H1 (cell line): ENCODE results near the gene MYH10. TPM values are rescaled to one million over a fixed set of nuclear protein-coding genes. Genes with fewer than 3 reads are reported as not detected.

ENCODE experiments used
- CTBP2 ChIP-seq: IDR thresholded peaks from 2 replicates; pipeline ENCODE4 v1.7.0; 2011; ENCODE audit warnings: borderline replicate concordance, mild to moderate bottlenecking, moderate library complexity, mixed read lengths, low read length; ENCODE audit not compliant: insufficient read depth, insufficient read length
- FOSL1 ChIP-seq: IDR thresholded peaks from 2 replicates; pipeline ENCODE4 v1.6.1; 2011; ENCODE audit warnings: mild to moderate bottlenecking, low read depth, low read length, moderate library complexity; ENCODE audit not compliant: insufficient read depth
- RFX5 ChIP-seq: IDR thresholded peaks from 2 replicates; pipeline ENCODE4 v1.6.1; 2011; ENCODE audit warnings: low read depth, low read length, improper control_type of control experiment, borderline replicate concordance
- SUZ12 ChIP-seq: fragments of 200-600 bp; sonication (generic); IDR thresholded peaks from 2 replicates; pipeline ENCODE4 v1.6.1; 2012; ENCODE audit warnings: mild to moderate bottlenecking, inconsistent platforms, low read length, moderate library complexity, mixed read lengths
- polyA plus RNA-seq, 7 experiments: library from polyadenylated mRNA; depleted of rRNA in 3 of 7; stranded (reverse) in 5 of 7; unstranded in 2 of 7; fragments of >200 nt in 5 of 7; fragments of 200-250 nt in 2 of 7; gene quantifications; 1 replicate in 5 of 7; 2 replicates in 1 of 7; 4 replicates in 1 of 7; pipeline versions ENCODE4 v1.2.1 to v1.2.3, GENCODE V29; 2011 to 2013; ENCODE audit warnings: missing spikeins in 2 of 7, mixed read lengths in 2 of 7
- total RNA-seq: library from RNA; stranded (reverse); fragmentation: NEBNext Ultra II Directional; extraction: Animal tissue kit (Norgen Biotek cat#: 25700); gene quantifications from 2 replicates; pipeline ENCODE4 v1.2.1, GENCODE V29; 2021
- TF ChIP-seq, protein P1 (sequence below): fragments of 300-600 bp; sonication (generic); IDR thresholded peaks from 2 replicates; pipeline ENCODE4 v1.7.1; 2012; ENCODE audit warnings: low read length, moderate library complexity, mild to moderate bottlenecking, inconsistent platforms; ENCODE audit not compliant: insufficient replicate concordance

The MYH10 gene
- total and polyA plus RNA-seq, 2 of the 8 experiments (the other 6 are each of a cell fraction or from before 2014, with no cell fraction given), result 64.1 to 289 TPM

GRCh38 chr17:8542599-8543502, 87.7 kb downstream of the MYH10 start (continued):
- TF ChIP-seq, protein P1, sequence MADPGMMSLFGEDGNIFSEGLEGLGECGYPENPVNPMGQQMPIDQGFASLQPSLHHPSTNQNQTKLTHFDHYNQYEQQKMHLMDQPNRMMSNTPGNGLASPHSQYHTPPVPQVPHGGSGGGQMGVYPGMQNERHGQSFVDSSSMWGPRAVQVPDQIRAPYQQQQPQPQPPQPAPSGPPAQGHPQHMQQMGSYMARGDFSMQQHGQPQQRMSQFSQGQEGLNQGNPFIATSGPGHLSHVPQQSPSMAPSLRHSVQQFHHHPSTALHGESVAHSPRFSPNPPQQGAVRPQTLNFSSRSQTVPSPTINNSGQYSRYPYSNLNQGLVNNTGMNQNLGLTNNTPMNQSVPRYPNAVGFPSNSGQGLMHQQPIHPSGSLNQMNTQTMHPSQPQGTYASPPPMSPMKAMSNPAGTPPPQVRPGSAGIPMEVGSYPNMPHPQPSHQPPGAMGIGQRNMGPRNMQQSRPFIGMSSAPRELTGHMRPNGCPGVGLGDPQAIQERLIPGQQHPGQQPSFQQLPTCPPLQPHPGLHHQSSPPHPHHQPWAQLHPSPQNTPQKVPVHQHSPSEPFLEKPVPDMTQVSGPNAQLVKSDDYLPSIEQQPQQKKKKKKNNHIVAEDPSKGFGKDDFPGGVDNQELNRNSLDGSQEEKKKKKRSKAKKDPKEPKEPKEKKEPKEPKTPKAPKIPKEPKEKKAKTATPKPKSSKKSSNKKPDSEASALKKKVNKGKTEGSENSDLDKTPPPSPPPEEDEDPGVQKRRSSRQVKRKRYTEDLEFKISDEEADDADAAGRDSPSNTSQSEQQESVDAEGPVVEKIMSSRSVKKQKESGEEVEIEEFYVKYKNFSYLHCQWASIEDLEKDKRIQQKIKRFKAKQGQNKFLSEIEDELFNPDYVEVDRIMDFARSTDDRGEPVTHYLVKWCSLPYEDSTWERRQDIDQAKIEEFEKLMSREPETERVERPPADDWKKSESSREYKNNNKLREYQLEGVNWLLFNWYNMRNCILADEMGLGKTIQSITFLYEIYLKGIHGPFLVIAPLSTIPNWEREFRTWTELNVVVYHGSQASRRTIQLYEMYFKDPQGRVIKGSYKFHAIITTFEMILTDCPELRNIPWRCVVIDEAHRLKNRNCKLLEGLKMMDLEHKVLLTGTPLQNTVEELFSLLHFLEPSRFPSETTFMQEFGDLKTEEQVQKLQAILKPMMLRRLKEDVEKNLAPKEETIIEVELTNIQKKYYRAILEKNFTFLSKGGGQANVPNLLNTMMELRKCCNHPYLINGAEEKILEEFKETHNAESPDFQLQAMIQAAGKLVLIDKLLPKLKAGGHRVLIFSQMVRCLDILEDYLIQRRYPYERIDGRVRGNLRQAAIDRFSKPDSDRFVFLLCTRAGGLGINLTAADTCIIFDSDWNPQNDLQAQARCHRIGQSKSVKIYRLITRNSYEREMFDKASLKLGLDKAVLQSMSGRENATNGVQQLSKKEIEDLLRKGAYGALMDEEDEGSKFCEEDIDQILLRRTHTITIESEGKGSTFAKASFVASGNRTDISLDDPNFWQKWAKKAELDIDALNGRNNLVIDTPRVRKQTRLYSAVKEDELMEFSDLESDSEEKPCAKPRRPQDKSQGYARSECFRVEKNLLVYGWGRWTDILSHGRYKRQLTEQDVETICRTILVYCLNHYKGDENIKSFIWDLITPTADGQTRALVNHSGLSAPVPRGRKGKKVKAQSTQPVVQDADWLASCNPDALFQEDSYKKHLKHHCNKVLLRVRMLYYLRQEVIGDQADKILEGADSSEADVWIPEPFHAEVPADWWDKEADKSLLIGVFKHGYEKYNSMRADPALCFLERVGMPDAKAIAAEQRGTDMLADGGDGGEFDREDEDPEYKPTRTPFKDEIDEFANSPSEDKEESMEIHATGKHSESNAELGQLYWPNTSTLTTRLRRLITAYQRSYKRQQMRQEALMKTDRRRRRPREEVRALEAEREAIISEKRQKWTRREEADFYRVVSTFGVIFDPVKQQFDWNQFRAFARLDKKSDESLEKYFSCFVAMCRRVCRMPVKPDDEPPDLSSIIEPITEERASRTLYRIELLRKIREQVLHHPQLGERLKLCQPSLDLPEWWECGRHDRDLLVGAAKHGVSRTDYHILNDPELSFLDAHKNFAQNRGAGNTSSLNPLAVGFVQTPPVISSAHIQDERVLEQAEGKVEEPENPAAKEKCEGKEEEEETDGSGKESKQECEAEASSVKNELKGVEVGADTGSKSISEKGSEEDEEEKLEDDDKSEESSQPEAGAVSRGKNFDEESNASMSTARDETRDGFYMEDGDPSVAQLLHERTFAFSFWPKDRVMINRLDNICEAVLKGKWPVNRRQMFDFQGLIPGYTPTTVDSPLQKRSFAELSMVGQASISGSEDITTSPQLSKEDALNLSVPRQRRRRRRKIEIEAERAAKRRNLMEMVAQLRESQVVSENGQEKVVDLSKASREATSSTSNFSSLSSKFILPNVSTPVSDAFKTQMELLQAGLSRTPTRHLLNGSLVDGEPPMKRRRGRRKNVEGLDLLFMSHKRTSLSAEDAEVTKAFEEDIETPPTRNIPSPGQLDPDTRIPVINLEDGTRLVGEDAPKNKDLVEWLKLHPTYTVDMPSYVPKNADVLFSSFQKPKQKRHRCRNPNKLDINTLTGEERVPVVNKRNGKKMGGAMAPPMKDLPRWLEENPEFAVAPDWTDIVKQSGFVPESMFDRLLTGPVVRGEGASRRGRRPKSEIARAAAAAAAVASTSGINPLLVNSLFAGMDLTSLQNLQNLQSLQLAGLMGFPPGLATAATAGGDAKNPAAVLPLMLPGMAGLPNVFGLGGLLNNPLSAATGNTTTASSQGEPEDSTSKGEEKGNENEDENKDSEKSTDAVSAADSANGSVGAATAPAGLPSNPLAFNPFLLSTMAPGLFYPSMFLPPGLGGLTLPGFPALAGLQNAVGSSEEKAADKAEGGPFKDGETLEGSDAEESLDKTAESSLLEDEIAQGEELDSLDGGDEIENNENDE, result no peak
- TF ChIP-seq CTBP2 (no peak), RFX5 (no peak), SUZ12 (no peak), FOSL1 (no peak)
